Peyer's patch (tissue), 4 donors: ENCODE results near the gene RPL22. TPM values are rescaled to one million over a fixed set of nuclear protein-coding genes. Genes with fewer than 3 reads are reported as not detected.

Source experiments
- DNase-seq, 3 donors: peaks; one replicate each; pipeline ENCODE4 v3.0.0-alpha.2; 2017 to 2019
- H3K27ac ChIP-seq, 4 donors: fragments of 200-600 bp; sonication (generic); one replicate each; pipeline ENCODE4 v1.5.1; 2016 to 2019
- H3K27me3 ChIP-seq, 2 donors: fragments of 200-600 bp; sonication (generic); one replicate each; pipeline ENCODE4 v1.5.1; 2019
- H3K36me3 ChIP-seq, 3 donors: fragments of 200-600 bp; sonication (generic); one replicate each; pipeline ENCODE4 v1.5.1; 2016 to 2019
- H3K4me1 ChIP-seq, 4 donors: fragments of 200-600 bp; sonication (generic); one replicate each; pipeline ENCODE4 v1.5.1; 2016 to 2019
- H3K4me3 ChIP-seq, 4 donors: fragments of 200-600 bp; sonication (generic); 1 replicate in 3 of 4; 2 replicates in 1 of 4; pipeline ENCODE4 v1.5.1; 2016 to 2019; ENCODE audit warnings: mild to moderate bottlenecking in 1 of 4
- H3K9me3 ChIP-seq, 4 donors: fragments of 200-600 bp; sonication (generic); one replicate each; pipeline ENCODE4 v1.5.1; 2016 to 2019; ENCODE audit warnings: mild to moderate bottlenecking in 1 of 4
- POLR2A ChIP-seq, 2 donors: fragments of 450-650 bp; IDR thresholded peaks; one replicate each; pipeline ENCODE4 v1.5.1; 2017; ENCODE audit warnings: antibody characterized with exemption in 2 of 2, mild to moderate bottlenecking in 2 of 2, moderate library complexity in 2 of 2
- total RNA-seq, 4 donors: library from RNA; depleted of rRNA; stranded (reverse); fragments of >200 nt; gene quantifications; one replicate each; pipeline ENCODE4 v1.1.0, GENCODE V29; 2016
- TF ChIP-seq, protein P1 (sequence below), 6 experiments: fragments of 450-650 bp in 4 of 6; fragments of 200-600 bp in 2 of 6; sonication (generic) in 1 of 6; IDR thresholded peaks; one replicate each; pipeline ENCODE4 v1.5.1; 2017 to 2019; ENCODE audit warnings: antibody characterized with exemption in 6 of 6, mild to moderate bottlenecking in 3 of 6, moderate library complexity in 1 of 6

The RPL22 gene
- total RNA-seq, 4 donors from 2014 or later = 78.1 to 170 (median 99.0) TPM

DNA sequence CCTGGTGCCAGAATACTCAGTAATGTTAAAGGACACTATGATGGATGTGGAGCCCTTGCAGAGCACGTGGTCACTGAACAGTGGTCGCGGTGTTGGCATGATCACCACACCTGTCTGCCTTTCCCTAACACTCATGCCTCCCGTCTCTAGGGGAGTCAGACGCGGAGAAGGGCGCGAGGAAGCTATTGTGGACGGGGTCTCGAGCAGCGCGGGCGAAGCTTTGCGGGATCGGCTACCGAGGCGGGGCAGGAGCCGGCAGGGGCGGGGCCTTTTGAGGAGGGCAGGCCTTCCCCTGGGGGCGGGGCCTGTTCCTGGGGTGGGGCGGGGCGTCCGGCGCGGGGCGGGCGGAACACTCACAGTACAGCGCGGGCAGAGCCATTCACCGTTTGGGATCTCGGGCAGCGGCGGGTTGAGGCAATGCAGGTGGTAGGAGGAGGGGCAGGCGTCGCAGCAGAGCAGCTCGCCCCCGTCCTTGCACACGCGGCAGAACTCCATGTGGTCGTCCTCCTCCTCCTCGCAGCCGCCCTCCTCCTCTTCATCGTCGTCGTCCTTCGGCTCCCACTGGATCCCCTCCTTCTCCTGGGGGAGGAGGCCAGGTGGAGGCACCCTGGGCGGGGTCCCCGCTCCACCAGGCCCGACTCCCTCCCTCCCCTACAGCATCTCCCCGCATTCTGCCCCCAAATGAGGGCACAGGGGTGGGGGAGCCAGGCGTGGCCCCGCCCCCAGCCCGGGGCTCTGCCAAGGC, 50.7 kb downstream of the RPL22 start:
- H3K4me3 ChIP-seq = peak overlapping the region in 2 of 4 donors; percentile 16 to 30
- TF ChIP-seq, protein P1, sequence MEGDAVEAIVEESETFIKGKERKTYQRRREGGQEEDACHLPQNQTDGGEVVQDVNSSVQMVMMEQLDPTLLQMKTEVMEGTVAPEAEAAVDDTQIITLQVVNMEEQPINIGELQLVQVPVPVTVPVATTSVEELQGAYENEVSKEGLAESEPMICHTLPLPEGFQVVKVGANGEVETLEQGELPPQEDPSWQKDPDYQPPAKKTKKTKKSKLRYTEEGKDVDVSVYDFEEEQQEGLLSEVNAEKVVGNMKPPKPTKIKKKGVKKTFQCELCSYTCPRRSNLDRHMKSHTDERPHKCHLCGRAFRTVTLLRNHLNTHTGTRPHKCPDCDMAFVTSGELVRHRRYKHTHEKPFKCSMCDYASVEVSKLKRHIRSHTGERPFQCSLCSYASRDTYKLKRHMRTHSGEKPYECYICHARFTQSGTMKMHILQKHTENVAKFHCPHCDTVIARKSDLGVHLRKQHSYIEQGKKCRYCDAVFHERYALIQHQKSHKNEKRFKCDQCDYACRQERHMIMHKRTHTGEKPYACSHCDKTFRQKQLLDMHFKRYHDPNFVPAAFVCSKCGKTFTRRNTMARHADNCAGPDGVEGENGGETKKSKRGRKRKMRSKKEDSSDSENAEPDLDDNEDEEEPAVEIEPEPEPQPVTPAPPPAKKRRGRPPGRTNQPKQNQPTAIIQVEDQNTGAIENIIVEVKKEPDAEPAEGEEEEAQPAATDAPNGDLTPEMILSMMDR (IDR thresholded peaks at IDR 0.05) = no peak
- no peak for TF ChIP-seq POLR2A (IDR thresholded peaks at IDR 0.05)
- no peaks in the 10 kb centered on the region for H3K9me3 ChIP-seq
- H3K27me3 ChIP-seq = no peaks in the 10 kb centered on the region
- H3K4me1 ChIP-seq = peaks cover 0 to 8% (median 0%) of the 10 kb centered on the region in 4 donors
- H3K36me3 ChIP-seq = no peaks in the 10 kb centered on the region
- no peak overlapping the region for H3K27ac ChIP-seq
- DNase-seq = peak; percentile 29 to 79 (median 69)

DNA sequence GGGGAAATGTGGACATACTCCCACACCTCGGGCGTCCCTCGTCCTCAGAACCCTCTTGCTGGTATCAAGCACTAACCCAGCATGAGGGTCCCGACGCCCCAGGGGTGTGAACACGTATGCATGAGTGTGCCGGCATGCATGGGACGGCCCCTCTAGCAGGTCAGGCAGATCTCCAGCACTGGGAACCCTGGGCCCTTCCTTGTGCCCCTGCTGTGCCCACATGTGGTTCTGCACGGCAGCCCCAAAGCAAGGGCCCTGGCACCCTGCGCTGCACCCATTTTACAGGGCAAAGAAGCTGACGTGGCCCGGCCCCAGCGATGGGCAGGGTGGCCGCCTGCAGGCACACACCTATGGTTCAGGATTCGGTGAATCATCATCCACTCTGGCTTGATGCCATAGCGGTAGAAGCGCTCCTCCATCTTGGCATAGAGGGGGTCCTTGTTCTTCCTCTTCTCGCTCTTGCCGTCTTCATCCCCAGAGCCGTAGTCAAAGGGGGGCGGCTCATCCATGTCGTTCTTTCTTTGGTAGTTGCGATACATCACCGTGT, 53.5 kb downstream of the RPL22 start:
- Histone ChIP-seq H3K4me3 (no peak overlapping the region), H3K36me3 (no peaks in the 10 kb centered on the region), H3K27ac (no peak overlapping the region), H3K27me3 (no peaks in the 10 kb centered on the region), H3K9me3 (no peaks in the 10 kb centered on the region), H3K4me1 (peaks cover 0 to 8% (median 0%) of the 10 kb centered on the region in 4 donors)
- TF ChIP-seq POLR2A (IDR thresholded peaks at IDR 0.05) = no peak
- TF ChIP-seq, protein P1 (IDR thresholded peaks at IDR 0.05) = no peak
- DNase-seq = no peak

DNA sequence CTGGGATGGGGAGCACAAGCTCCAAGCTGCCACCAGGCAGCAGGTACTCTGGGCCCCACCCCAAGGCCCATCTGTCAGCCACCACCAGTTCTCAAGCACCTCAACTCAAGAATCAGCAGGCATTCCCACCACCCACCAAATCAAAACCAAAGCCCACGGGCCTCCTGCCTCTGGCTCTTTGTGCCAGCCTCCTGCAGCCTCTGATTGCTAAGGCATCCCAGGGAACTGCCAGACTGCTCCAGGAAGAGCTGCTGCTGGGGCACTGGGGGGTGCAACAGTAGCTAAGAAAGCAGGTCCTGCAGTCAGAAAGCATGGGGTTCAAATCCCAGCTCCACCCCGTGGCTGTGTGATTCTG, 54.0 kb downstream of the RPL22 start:
- TF ChIP-seq, protein P1 (IDR thresholded peaks at IDR 0.05) = no peak
- TF ChIP-seq POLR2A (IDR thresholded peaks at IDR 0.05) = no peak
- H3K4me1 ChIP-seq = peaks cover 0 to 8% (median 0%) of the 10 kb centered on the region in 4 donors
- no peak for DNase-seq
- H3K27ac ChIP-seq = no peak overlapping the region
- H3K9me3 ChIP-seq = no peaks in the 10 kb centered on the region
- no peaks in the 10 kb centered on the region for H3K36me3 ChIP-seq
- no peak overlapping the region for H3K4me3 ChIP-seq
- no peaks in the 10 kb centered on the region for H3K27me3 ChIP-seq

DNA sequence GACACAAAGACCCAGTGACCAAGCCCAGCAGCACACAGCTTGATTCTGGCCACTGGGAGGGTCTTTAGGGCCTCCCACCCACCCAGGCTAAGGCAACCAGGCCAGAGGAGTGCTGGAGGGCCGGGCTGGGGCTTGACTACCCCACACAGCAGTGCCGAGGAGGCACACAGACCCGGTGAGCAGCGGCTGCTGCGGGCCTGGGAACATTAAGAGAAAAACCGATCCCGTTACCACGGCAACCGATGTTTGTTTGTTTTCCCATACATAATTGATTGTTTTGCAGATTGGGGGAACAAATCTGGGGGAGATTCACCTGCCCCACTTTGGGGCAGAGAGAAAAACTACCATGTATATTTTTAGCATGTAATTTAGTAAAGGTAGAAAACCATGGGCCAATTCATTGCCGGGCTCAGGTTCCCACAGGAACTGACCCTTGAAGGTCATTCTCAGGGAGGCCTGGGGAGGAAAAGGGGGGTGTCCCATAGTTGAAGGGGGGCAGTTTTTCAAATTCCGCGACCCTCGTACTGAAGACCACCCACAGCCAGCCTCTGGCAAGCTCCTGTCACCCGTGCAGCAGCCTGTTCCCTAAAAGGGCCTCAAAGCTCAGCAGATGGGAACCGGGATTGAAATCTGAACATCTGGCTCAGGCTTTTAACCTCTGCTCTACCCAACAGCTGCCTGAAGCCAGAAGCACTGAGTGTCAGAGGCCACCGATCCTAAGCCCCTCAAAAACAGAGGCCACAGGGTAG, 54.6 kb downstream of the RPL22 start:
- no peak overlapping the region for H3K4me3 ChIP-seq
- DNase-seq = no peak
- H3K36me3 ChIP-seq = no peaks in the 10 kb centered on the region
- H3K27me3 ChIP-seq = no peaks in the 10 kb centered on the region
- H3K4me1 ChIP-seq = peaks cover 0 to 8% (median 0%) of the 10 kb centered on the region in 4 donors
- no peak for TF ChIP-seq POLR2A (IDR thresholded peaks at IDR 0.05)
- TF ChIP-seq, protein P1 (IDR thresholded peaks at IDR 0.05) = no peak
- H3K9me3 ChIP-seq = no peaks in the 10 kb centered on the region
- no peak overlapping the region for H3K27ac ChIP-seq

DNA sequence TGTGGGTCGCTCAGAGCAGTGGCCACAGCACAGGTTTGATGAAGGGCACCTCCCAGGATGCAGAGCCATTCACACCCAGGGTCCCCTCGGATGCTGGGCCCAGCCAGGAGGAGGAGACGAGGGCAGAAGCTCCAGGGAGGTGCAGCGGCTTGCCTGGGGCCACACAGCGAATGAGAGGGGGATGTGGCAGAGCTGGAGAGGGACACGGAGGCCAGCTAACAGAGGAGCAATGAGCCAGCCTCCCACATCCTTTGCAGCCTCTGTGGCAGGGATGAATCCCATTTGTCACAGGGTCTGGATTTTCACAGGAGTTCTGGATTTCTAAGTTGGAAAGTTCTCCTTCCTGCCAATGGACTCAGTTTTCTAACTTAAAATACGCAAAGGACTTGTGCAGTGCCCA, 55.2 kb downstream of the RPL22 start:
- no peak for TF ChIP-seq POLR2A (IDR thresholded peaks at IDR 0.05)
- TF ChIP-seq, protein P1 (IDR thresholded peaks at IDR 0.05) = no peak
- Histone ChIP-seq H3K4me1 (peaks cover 0 to 8% (median 0%) of the 10 kb centered on the region in 4 donors), H3K27me3 (no peaks in the 10 kb centered on the region), H3K9me3 (no peaks in the 10 kb centered on the region), H3K4me3 (no peak overlapping the region), H3K27ac (no peak overlapping the region), H3K36me3 (no peaks in the 10 kb centered on the region)
- no peak for DNase-seq
